Measurements from ENCODE around the gene ATP9A. TPM values are rescaled to one million over a fixed set of nuclear protein-coding genes. Genes with fewer than 3 reads are reported as not detected.

ATP9A gene
- polyA plus RNA-seq, 1 donor from 2014 or later: 56.1 TPM

- no peak overlapping the region for H3K4me2 ChIP-seq (ENCODE audit: low read length)
- H4K20me1 ChIP-seq (ENCODE audit: insufficient read depth): no peaks in the 10 kb centered on the region
- H3K9ac ChIP-seq (ENCODE audit: low read length): no peak overlapping the region
- H3K9me2 ChIP-seq (ENCODE audit: insufficient read depth, low read length): no peaks in the 10 kb centered on the region
- H3K9me3 ChIP-seq (ENCODE audit: low read length): no peaks in the 10 kb centered on the region
- TF ChIP-seq EP300 (conservative IDR thresholded peaks at IDR 0.05; ENCODE audit: poor library complexity, severe bottlenecking) (no peak), POLR2AphosphoS5 (IDR thresholded peaks at IDR 0.05) (no peak), CTCF (IDR thresholded peaks at IDR 0.05; ENCODE audit: poor library complexity, severe bottlenecking) (no peak), SMC3 (conservative IDR thresholded peaks at IDR 0.05; ENCODE audit: poor library complexity) (no peak), EZH2 (IDR thresholded peaks at IDR 0.05; ENCODE audit: borderline replicate concordance, insufficient read depth, low read length, poor library complexity, severe bottlenecking) (no peak), REST (IDR thresholded peaks at IDR 0.05; ENCODE audit: borderline replicate concordance) (no peak), RAD21 (conservative IDR thresholded peaks at IDR 0.05) (no peak), TAF1 (IDR thresholded peaks at IDR 0.05; ENCODE audit: low read depth) (no peak), MXI1 (conservative IDR thresholded peaks at IDR 0.05; ENCODE audit: poor library complexity, severe bottlenecking) (no peak)
- no peak overlapping the region for H3K27ac ChIP-seq (ENCODE audit: low read length)
- no peak overlapping the region for H3K4me3 ChIP-seq (ENCODE audit: low read length)
- no peaks in the 10 kb centered on the region for H3K79me2 ChIP-seq (replicated peaks; ENCODE audit: insufficient read depth, low read length)
- no peaks in the 10 kb centered on the region for H3K27me3 ChIP-seq (ENCODE audit: insufficient read depth, low read depth, low read length)
- H2AFZ ChIP-seq (ENCODE audit: low read depth, low read length): no peak overlapping the region
- no peaks in the 10 kb centered on the region for H3F3A ChIP-seq (ENCODE audit: insufficient read depth, low read length, poor library complexity, severe bottlenecking)
- no peaks in the 10 kb centered on the region for H3K36me3 ChIP-seq (ENCODE audit: insufficient read depth, low read length)
Observed at GRCh38 chr20:51591871-51592270, 176.3 kb downstream of the ATP9A start.

GRCh38 chr20:51588762-51589161 lies 179.4 kb downstream of the ATP9A start:
- Histone ChIP-seq H3K36me3 (ENCODE audit: insufficient read depth, low read length) (no peaks in the 10 kb centered on the region), H3K4me3 (ENCODE audit: low read length) (no peak overlapping the region), H2AFZ (ENCODE audit: low read depth, low read length) (no peak overlapping the region), H3F3A (ENCODE audit: insufficient read depth, low read length, poor library complexity, severe bottlenecking) (no peaks in the 10 kb centered on the region), H3K9me3 (ENCODE audit: low read length) (no peaks in the 10 kb centered on the region), H3K4me2 (ENCODE audit: low read length) (no peak overlapping the region), H3K79me2 (replicated peaks; ENCODE audit: insufficient read depth, low read length) (no peaks in the 10 kb centered on the region), H3K9ac (ENCODE audit: low read length) (no peak overlapping the region), H3K9me2 (ENCODE audit: insufficient read depth, low read length) (no peaks in the 10 kb centered on the region), H3K27me3 (ENCODE audit: insufficient read depth, low read depth, low read length) (no peaks in the 10 kb centered on the region), H3K27ac (ENCODE audit: low read length) (no peak overlapping the region), H4K20me1 (ENCODE audit: insufficient read depth) (no peaks in the 10 kb centered on the region)
- no peak for TF ChIP-seq EP300 (conservative IDR thresholded peaks at IDR 0.05; ENCODE audit: poor library complexity, severe bottlenecking)
- TF ChIP-seq REST (IDR thresholded peaks at IDR 0.05; ENCODE audit: borderline replicate concordance): no peak
- TF ChIP-seq TAF1 (IDR thresholded peaks at IDR 0.05; ENCODE audit: low read depth): no peak
- TF ChIP-seq SMC3 (conservative IDR thresholded peaks at IDR 0.05; ENCODE audit: poor library complexity): no peak
- no peak for TF ChIP-seq POLR2AphosphoS5 (IDR thresholded peaks at IDR 0.05)
- TF ChIP-seq EZH2 (IDR thresholded peaks at IDR 0.05; ENCODE audit: borderline replicate concordance, insufficient read depth, low read length, poor library complexity, severe bottlenecking): no peak
- TF ChIP-seq MXI1 (conservative IDR thresholded peaks at IDR 0.05; ENCODE audit: poor library complexity, severe bottlenecking): no peak
- no peak for TF ChIP-seq CTCF (IDR thresholded peaks at IDR 0.05; ENCODE audit: poor library complexity, severe bottlenecking)

Data from neural cell (in vitro differentiated cells).